Gastroesophageal sphincter (tissue), 4 donors: Measurements from ENCODE around the gene ZNF491. TPM values are rescaled to one million over a fixed set of nuclear protein-coding genes. Genes with fewer than 3 reads are reported as not detected.

ENCODE experiments used
- ATAC-seq: fragments of 150-250 bp; one replicate; pipeline ENCODE4 v1.9.1; 2016; ENCODE audit warnings: mild to moderate bottlenecking, moderate library complexity
- H3K27ac ChIP-seq, 4 donors: fragments of 200-600 bp; sonication (generic) in 3 of 4; 1 replicate in 3 of 4; 2 replicates in 1 of 4; pipeline ENCODE4 v1.5.1; 2016 to 2019
- H3K27me3 ChIP-seq: fragments of 200-600 bp; sonication (generic); one replicate; pipeline ENCODE4 v1.5.1; 2019
- H3K36me3 ChIP-seq, 2 donors: fragments of 200-600 bp; sonication (generic); one replicate each; pipeline ENCODE4 v1.5.1; 2019; ENCODE audit warnings: control low read depth in 1 of 2
- H3K4me1 ChIP-seq, 3 donors: fragments of 200-600 bp; sonication (generic); 1 replicate in 2 of 3; 2 replicates in 1 of 3; pipeline ENCODE4 v1.5.1; 2016 to 2019; ENCODE audit warnings: control low read depth in 2 of 3
- H3K4me3 ChIP-seq, 2 donors: fragments of 200-600 bp; sonication (generic); one replicate each; pipeline ENCODE4 v1.5.1; 2019; ENCODE audit warnings: mild to moderate bottlenecking in 1 of 2, moderate library complexity in 1 of 2
- H3K9me3 ChIP-seq, 3 donors: fragments of 200-600 bp; sonication (generic); one replicate each; pipeline ENCODE4 v1.5.1; 2017 to 2019; ENCODE audit warnings: control low read depth in 2 of 3
- CTCF ChIP-seq, 4 experiments: fragments of 200-600 bp in 2 of 4; fragments of 450-650 bp in 2 of 4; sonication (generic) in 1 of 4; IDR thresholded peaks; one replicate each; pipeline ENCODE4 v1.5.1; 2017 to 2019; ENCODE audit warnings: antibody characterized with exemption in 4 of 4, mild to moderate bottlenecking in 2 of 4, moderate library complexity in 2 of 4
- EP300 ChIP-seq: sonication (generic); formaldehyde crosslinking; IDR thresholded peaks from one replicate; pipeline ENCODE4 v1.6.1; 2017; ENCODE audit warnings: antibody characterized with exemption, mild to moderate bottlenecking
- POLR2A ChIP-seq, 2 donors: fragments of 450-650 bp; IDR thresholded peaks; one replicate each; pipeline ENCODE4 v1.6.1; 2017; ENCODE audit warnings: antibody characterized with exemption in 2 of 2, mild to moderate bottlenecking in 2 of 2, moderate library complexity in 1 of 2
- POLR2AphosphoS5 ChIP-seq: sonication (generic); formaldehyde crosslinking; IDR thresholded peaks from one replicate; pipeline ENCODE4 v1.6.1; 2017; ENCODE audit warnings: antibody characterized with exemption
- WGBS, 2 donors: methylation state at CpG; one replicate each; pipeline ENCODE4 v1.1.5; 2018; ENCODE audit warnings: low coverage in 1 of 2; 5-methylcytosine and 5-hydroxymethylcytosine counted together
- total RNA-seq, 4 donors: library from RNA; depleted of rRNA; stranded (reverse); fragments of >200 nt; gene quantifications; one replicate each; pipeline ENCODE4 v1.1.0, GENCODE V29; 2016

Gene ZNF491
- total RNA-seq, 4 donors from 2014 or later, result 1.8 to 3.7 (median 3.1) TPM

DNA sequence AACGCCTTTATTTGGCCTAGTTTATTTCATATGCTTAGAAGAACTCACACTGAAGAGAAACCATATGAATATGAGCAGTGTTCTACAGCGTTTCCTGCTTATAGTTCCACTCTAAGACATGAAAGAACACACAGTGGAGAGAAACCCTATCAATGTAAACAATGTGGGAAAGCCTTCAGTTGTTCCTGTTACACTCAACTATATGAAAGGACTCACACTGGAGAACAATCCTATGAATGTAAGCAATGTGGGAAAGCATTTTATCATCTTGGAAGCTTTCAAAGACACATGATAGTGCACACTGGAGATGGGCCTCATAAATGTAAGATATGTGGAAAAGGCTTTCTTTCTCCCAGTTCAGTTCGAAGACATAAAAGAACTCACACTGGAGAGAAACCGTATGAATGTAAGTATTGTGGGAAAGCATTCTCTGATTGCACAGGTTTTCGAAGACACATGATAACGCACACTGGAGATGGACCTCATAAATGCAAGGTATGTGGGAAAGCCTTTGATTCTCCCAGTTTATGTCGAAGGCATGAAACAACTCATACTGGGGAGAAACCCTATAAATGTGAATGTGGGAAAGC, 17.8 kb upstream of the ZNF491 start:
- Histone ChIP-seq H3K36me3 (peaks cover 26 to 78% of the 10 kb centered on the region in 2 donors), H3K27me3 (no peaks in the 10 kb centered on the region), H3K4me3 (no peak overlapping the region), H3K4me1 (no peaks in the 10 kb centered on the region), H3K27ac (no peak overlapping the region), H3K9me3 (peaks cover 12 to 80% (median 12%) of the 10 kb centered on the region in 3 donors)
- 94 to 100% methylated on average over 7 of the region's 7 CpGs for WGBS, 2 donors
- no peak for TF ChIP-seq POLR2A (IDR thresholded peaks at IDR 0.05)
- no peak for TF ChIP-seq POLR2AphosphoS5
- TF ChIP-seq CTCF (IDR thresholded peaks at IDR 0.05), result no peak
- no peak for TF ChIP-seq EP300
- ATAC-seq, result no peak

- peaks cover 12 to 80% (median 12%) of the 10 kb centered on the region in 3 donors for H3K9me3 ChIP-seq
- H3K27me3 ChIP-seq, result no peaks in the 10 kb centered on the region
- ATAC-seq, result no peak
- peaks cover 26 to 76% of the 10 kb centered on the region in 2 donors for H3K36me3 ChIP-seq
- H3K4me1 ChIP-seq, result no peaks in the 10 kb centered on the region
- WGBS, 2 donors, result 95 to 98% methylated on average over 3 to 5 of the region's 5 CpGs
- H3K27ac ChIP-seq, result no peak overlapping the region
- no peak for TF ChIP-seq CTCF (IDR thresholded peaks at IDR 0.05)
- no peak for TF ChIP-seq POLR2A (IDR thresholded peaks at IDR 0.05)
- TF ChIP-seq POLR2AphosphoS5, result no peak
- TF ChIP-seq EP300, result no peak
- no peak overlapping the region for H3K4me3 ChIP-seq
Measured at GRCh38 chr19:11781295-11782057, 16.8 kb upstream of the ZNF491 start.

GRCh38 chr19:11783767-11784166, 14.6 kb upstream of the ZNF491 start:
- H3K27me3 ChIP-seq, result no peaks in the 10 kb centered on the region
- WGBS, 2 donors, result 83 to 100% methylated on average over 1 of the region's 1 CpG
- TF ChIP-seq POLR2A (IDR thresholded peaks at IDR 0.05) (no peak), CTCF (IDR thresholded peaks at IDR 0.05) (no peak), POLR2AphosphoS5 (no peak), EP300 (no peak)
- H3K9me3 ChIP-seq, result peaks cover 12 to 85% (median 12%) of the 10 kb centered on the region in 3 donors
- no peak overlapping the region for H3K4me3 ChIP-seq
- H3K36me3 ChIP-seq, result peaks cover 18 to 53% of the 10 kb centered on the region in 2 donors
- no peaks in the 10 kb centered on the region for H3K4me1 ChIP-seq
- ATAC-seq, result no peak
- no peak overlapping the region for H3K27ac ChIP-seq

DNA sequence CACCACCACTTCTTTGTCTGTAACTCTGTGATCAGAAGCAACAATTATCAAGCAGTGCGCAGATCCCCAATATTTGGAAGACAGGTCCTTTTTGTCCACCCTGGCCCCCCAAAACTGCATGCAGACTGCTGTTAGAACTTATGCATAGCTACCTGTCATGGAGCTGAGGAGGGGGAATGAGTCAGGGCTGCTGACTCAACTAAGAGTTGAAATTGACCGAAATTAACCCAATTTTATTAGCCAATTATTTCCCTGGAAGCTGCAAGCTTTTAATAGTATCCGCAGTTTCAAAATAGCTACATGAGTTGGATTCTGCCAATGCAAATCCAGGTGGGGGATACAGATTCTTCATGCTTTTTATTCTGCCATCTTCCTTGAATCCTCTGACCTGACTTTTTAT, 14.0 kb upstream of the ZNF491 start:
- Histone ChIP-seq H3K36me3 (peaks cover 18 to 47% of the 10 kb centered on the region in 2 donors), H3K27me3 (no peaks in the 10 kb centered on the region), H3K9me3 (peaks cover 12 to 88% (median 12%) of the 10 kb centered on the region in 3 donors), H3K4me1 (no peaks in the 10 kb centered on the region), H3K4me3 (no peak overlapping the region), H3K27ac (no peak overlapping the region)
- no peak for TF ChIP-seq CTCF (IDR thresholded peaks at IDR 0.05)
- no peak for TF ChIP-seq POLR2AphosphoS5
- TF ChIP-seq EP300, result no peak
- no peak for TF ChIP-seq POLR2A (IDR thresholded peaks at IDR 0.05)
- WGBS, 2 donors, result 96 to 97% methylated on average over 2 to 3 of the region's 3 CpGs
- ATAC-seq, result no peak
